ENCODE results near the gene PKHD1. TPM values are rescaled to one million over a fixed set of nuclear protein-coding genes. Genes with fewer than 3 reads are reported as not detected.
"Not testable (repeated sequence)": the region's sequence is repeated elsewhere in the genome, so short reads cannot be mapped to it uniquely, and the experiment has no call there.

PKHD1 gene
- total RNA-seq, 1 experiment from 2014 or later = 0.40 TPM

GRCh38 chr6:51989789-51990188 is 97.6 kb downstream of the PKHD1 start:
- Histone ChIP-seq H3K27ac (ENCODE audit: low read length) (no peak overlapping the region), H3K9me3 (ENCODE audit: low read length) (no peaks in the 10 kb centered on the region), H3K9me2 (replicated peaks; ENCODE audit: low read length) (no peaks in the 10 kb centered on the region), H2AFZ (ENCODE audit: low read length) (no peak overlapping the region), H4K20me1 (ENCODE audit: low read length) (no peaks in the 10 kb centered on the region), H3F3A (ENCODE audit: low read length, unreplicated experiment) (no peaks in the 10 kb centered on the region), H3K9ac (ENCODE audit: low read length) (no peak overlapping the region), H3K4me1 (ENCODE audit: insufficient read depth, low read length) (no peaks in the 10 kb centered on the region), H3K4me3 (ENCODE audit: low read length) (no peak overlapping the region), H3K79me2 (ENCODE audit: low read length) (no peaks in the 10 kb centered on the region), H3K36me3 (ENCODE audit: low read depth, low read length) (no peaks in the 10 kb centered on the region), H3K4me2 (ENCODE audit: low read length) (no peak overlapping the region), H3K27me3 (ENCODE audit: low read length) (peaks cover 3% of the 10 kb centered on the region; the same call in 1 of the 2 replicates)
- no peak for TF ChIP-seq EZH2phosphoT487 (IDR thresholded peaks at IDR 0.05; ENCODE audit: borderline replicate concordance, low read length)
- no peak for TF ChIP-seq EZH2 (IDR thresholded peaks at IDR 0.05; ENCODE audit: low read length, unreplicated experiment)
- TF ChIP-seq CTCF (conservative IDR thresholded peaks at IDR 0.05; ENCODE audit: low read depth, low read length) = no peak
- POLR2A ChIA-PET (ENCODE audit: unreplicated experiment) = no interaction called here
- intact Hi-C loops (cut with micrococcal nuclease) = no loop called here
- CTCF ChIA-PET = no interaction called here
- no peak for DNase-seq
- no TSS peak for BruUV-seq (replicated peaks)
- ATAC-seq = no peak

GRCh38 chr6:51986864-51987263 is 100.5 kb downstream of the PKHD1 start:
- POLR2A ChIA-PET (ENCODE audit: unreplicated experiment) = no interaction called here
- Histone ChIP-seq H3K9ac (ENCODE audit: low read length) (no peak overlapping the region), H3K27ac (ENCODE audit: low read length) (no peak overlapping the region), H3K27me3 (ENCODE audit: low read length) (peaks cover 3% of the 10 kb centered on the region; the same call in 1 of the 2 replicates), H3K4me2 (ENCODE audit: low read length) (no peak overlapping the region), H3K9me3 (ENCODE audit: low read length) (no peaks in the 10 kb centered on the region), H3K79me2 (ENCODE audit: low read length) (no peaks in the 10 kb centered on the region), H4K20me1 (ENCODE audit: low read length) (no peaks in the 10 kb centered on the region), H3K36me3 (ENCODE audit: low read depth, low read length) (no peaks in the 10 kb centered on the region), H3K9me2 (replicated peaks; ENCODE audit: low read length) (no peaks in the 10 kb centered on the region), H3K4me3 (ENCODE audit: low read length) (no peak overlapping the region), H2AFZ (ENCODE audit: low read length) (no peak overlapping the region), H3K4me1 (ENCODE audit: insufficient read depth, low read length) (no peaks in the 10 kb centered on the region), H3F3A (ENCODE audit: low read length, unreplicated experiment) (no peaks in the 10 kb centered on the region)
- CTCF ChIA-PET = no interaction called here
- intact Hi-C loops (cut with micrococcal nuclease) = no loop called here
- no TSS peak for BruUV-seq (replicated peaks)
- ATAC-seq = no peak
- DNase-seq = no peak
- no peak for TF ChIP-seq CTCF (conservative IDR thresholded peaks at IDR 0.05; ENCODE audit: low read depth, low read length)
- TF ChIP-seq EZH2phosphoT487 (IDR thresholded peaks at IDR 0.05; ENCODE audit: borderline replicate concordance, low read length) = no peak
- TF ChIP-seq EZH2 (IDR thresholded peaks at IDR 0.05; ENCODE audit: low read length, unreplicated experiment) = no peak

GRCh38 chr6:51983564-51983963 is 103.8 kb downstream of the PKHD1 start:
- intact Hi-C loops (cut with micrococcal nuclease) = no loop called here
- Histone ChIP-seq H3K27ac (ENCODE audit: low read length) (no peak overlapping the region), H3K4me1 (ENCODE audit: insufficient read depth, low read length) (no peaks in the 10 kb centered on the region), H3K4me2 (ENCODE audit: low read length) (no peak overlapping the region), H3K9me3 (ENCODE audit: low read length) (no peaks in the 10 kb centered on the region), H3K79me2 (ENCODE audit: low read length) (no peaks in the 10 kb centered on the region), H3K9me2 (replicated peaks; ENCODE audit: low read length) (no peaks in the 10 kb centered on the region), H3K9ac (ENCODE audit: low read length) (no peak overlapping the region), H3F3A (ENCODE audit: low read length, unreplicated experiment) (no peaks in the 10 kb centered on the region), H3K36me3 (ENCODE audit: low read depth, low read length) (no peaks in the 10 kb centered on the region), H3K27me3 (ENCODE audit: low read length) (peaks cover 3% of the 10 kb centered on the region; the same call in 1 of the 2 replicates), H4K20me1 (ENCODE audit: low read length) (no peaks in the 10 kb centered on the region), H3K4me3 (ENCODE audit: low read length) (no peak overlapping the region), H2AFZ (ENCODE audit: low read length) (no peak overlapping the region)
- TF ChIP-seq CTCF (conservative IDR thresholded peaks at IDR 0.05; ENCODE audit: low read depth, low read length) (no peak), EZH2 (IDR thresholded peaks at IDR 0.05; ENCODE audit: low read length, unreplicated experiment) (no peak)
- no TSS peak for BruUV-seq (replicated peaks)
- ATAC-seq (no peak), DNase-seq (no peak)
- ChIA-PET CTCF (no interaction called here), POLR2A (ENCODE audit: unreplicated experiment) (no interaction called here)

GRCh38 chr6:51982695-51983094 is 104.7 kb downstream of the PKHD1 start:
- H3K9ac ChIP-seq (ENCODE audit: low read length); CTCF ChIA-PET; DNase-seq; H3K4me1 ChIP-seq (ENCODE audit: insufficient read depth, low read length); H3K4me3 ChIP-seq (ENCODE audit: low read length); H3K36me3 ChIP-seq (ENCODE audit: low read depth, low read length); H3F3A ChIP-seq (ENCODE audit: low read length, unreplicated experiment); ATAC-seq; H3K27me3 ChIP-seq (ENCODE audit: low read length); H3K27ac ChIP-seq (ENCODE audit: low read length); H3K4me2 ChIP-seq (ENCODE audit: low read length); H4K20me1 ChIP-seq (ENCODE audit: low read length); H3K79me2 ChIP-seq (ENCODE audit: low read length); BruUV-seq (replicated peaks); POLR2A ChIA-PET (ENCODE audit: unreplicated experiment); intact Hi-C loops (cut with micrococcal nuclease); H3K9me3 ChIP-seq (ENCODE audit: low read length); H2AFZ ChIP-seq (ENCODE audit: low read length); H3K9me2 ChIP-seq (replicated peaks; ENCODE audit: low read length): not testable (repeated sequence)
